Ovary (tissue), 3 donors: ENCODE measurements around the gene ELK3.

Experiments
- POLR2A ChIP-seq: fragments of 450-650 bp; IDR thresholded peaks from one replicate; pipeline ENCODE4 v1.6.1; 2017; ENCODE audit warnings: antibody characterized with exemption, mild to moderate bottlenecking, moderate library complexity
- TF ChIP-seq, protein P1 (sequence below), 3 donors: fragments of 450-650 bp in 2 of 3; fragments of 200-600 bp in 1 of 3; IDR thresholded peaks; one replicate each; pipeline versions ENCODE4 v1.5.1 to v1.8.0; 2016 to 2022; ENCODE audit warnings: antibody characterized with exemption in 3 of 3, mild to moderate bottlenecking in 1 of 3
- donor health status: DM: no; HTN: no; CAD: no.

GRCh38 chr12:96238336-96239047 is 44.3 kb downstream of the ELK3 start:
- no peak for TF ChIP-seq POLR2A
- TF ChIP-seq, protein P1, sequence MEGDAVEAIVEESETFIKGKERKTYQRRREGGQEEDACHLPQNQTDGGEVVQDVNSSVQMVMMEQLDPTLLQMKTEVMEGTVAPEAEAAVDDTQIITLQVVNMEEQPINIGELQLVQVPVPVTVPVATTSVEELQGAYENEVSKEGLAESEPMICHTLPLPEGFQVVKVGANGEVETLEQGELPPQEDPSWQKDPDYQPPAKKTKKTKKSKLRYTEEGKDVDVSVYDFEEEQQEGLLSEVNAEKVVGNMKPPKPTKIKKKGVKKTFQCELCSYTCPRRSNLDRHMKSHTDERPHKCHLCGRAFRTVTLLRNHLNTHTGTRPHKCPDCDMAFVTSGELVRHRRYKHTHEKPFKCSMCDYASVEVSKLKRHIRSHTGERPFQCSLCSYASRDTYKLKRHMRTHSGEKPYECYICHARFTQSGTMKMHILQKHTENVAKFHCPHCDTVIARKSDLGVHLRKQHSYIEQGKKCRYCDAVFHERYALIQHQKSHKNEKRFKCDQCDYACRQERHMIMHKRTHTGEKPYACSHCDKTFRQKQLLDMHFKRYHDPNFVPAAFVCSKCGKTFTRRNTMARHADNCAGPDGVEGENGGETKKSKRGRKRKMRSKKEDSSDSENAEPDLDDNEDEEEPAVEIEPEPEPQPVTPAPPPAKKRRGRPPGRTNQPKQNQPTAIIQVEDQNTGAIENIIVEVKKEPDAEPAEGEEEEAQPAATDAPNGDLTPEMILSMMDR (IDR thresholded peaks at IDR 0.05): no peak
